SW 1271 (cell line): ENCODE results near the gene SCAPER.
"Not testable (repeated sequence)": the region's sequence is repeated elsewhere in the genome, so short reads cannot be mapped to it uniquely, and the experiment has no call there.

Experiments
- DNase-seq, 2 experiments: peaks; one replicate each; lab custom pipeline; 2025; lab: John Stamatoyannopoulos, UW

Gene SCAPER

GRCh38 chr15:76572983-76573314 lies 332.2 kb downstream of the SCAPER start:
- no peak for DNase-seq

- DNase-seq = no peak
These were observed 338.9 kb downstream of the SCAPER start for GRCh38 chr15:76566276-76566675.

- DNase-seq = no peak
These were observed 339.8 kb downstream of the SCAPER start for GRCh38 chr15:76565366-76565765.

GRCh38 chr15:76555247-76555646 lies 349.9 kb downstream of the SCAPER start:
- DNase-seq = no peak

GRCh38 chr15:76553564-76553963 lies 351.6 kb downstream of the SCAPER start:
- no peak for DNase-seq

GRCh38 chr15:76553102-76553501 lies 352.0 kb downstream of the SCAPER start:
- no peak for DNase-seq

- DNase-seq = no peak
These were observed 358.3 kb downstream of the SCAPER start for GRCh38 chr15:76546805-76547204.

GRCh38 chr15:76533995-76534394 lies 371.1 kb downstream of the SCAPER start:
- DNase-seq = no peak

- no peak for DNase-seq
These were observed 371.9 kb downstream of the SCAPER start for GRCh38 chr15:76533060-76533820.

GRCh38 chr15:76529911-76530310 lies 375.2 kb downstream of the SCAPER start:
- no peak for DNase-seq

- no peak for DNase-seq
These were observed 379.0 kb downstream of the SCAPER start for GRCh38 chr15:76526111-76526510.

- no peak for DNase-seq
These were observed 387.2 kb downstream of the SCAPER start for GRCh38 chr15:76517910-76518309.

- DNase-seq = no peak
These were observed 390.9 kb downstream of the SCAPER start for GRCh38 chr15:76514282-76514681.

GRCh38 chr15:76512971-76513370 lies 392.2 kb downstream of the SCAPER start:
- no peak for DNase-seq

- not testable (repeated sequence) for DNase-seq
These were observed 394.5 kb downstream of the SCAPER start for GRCh38 chr15:76510663-76511062.

- DNase-seq = no peak
These were observed 401.3 kb downstream of the SCAPER start for GRCh38 chr15:76503804-76504203.

- DNase-seq = no peak
These were observed 402.0 kb downstream of the SCAPER start for GRCh38 chr15:76503121-76503520.

- no peak for DNase-seq
These were observed 402.5 kb downstream of the SCAPER start for GRCh38 chr15:76502678-76503077.

- DNase-seq = not testable (repeated sequence)
These were observed 403.0 kb downstream of the SCAPER start for GRCh38 chr15:76502185-76502584.

GRCh38 chr15:76501726-76502125 lies 403.4 kb downstream of the SCAPER start:
- no peak for DNase-seq

GRCh38 chr15:76501011-76501410 lies 404.1 kb downstream of the SCAPER start:
- no peak for DNase-seq

GRCh38 chr15:76495487-76495886 lies 409.7 kb downstream of the SCAPER start:
- DNase-seq = no peak

- DNase-seq = no peak
These were observed 412.6 kb downstream of the SCAPER start for GRCh38 chr15:76492538-76492937.

- no peak for DNase-seq
These were observed 421.4 kb downstream of the SCAPER start for GRCh38 chr15:76483752-76484151.
